ENCODE data around the gene CTNNA2. TPM values are rescaled to one million over a fixed set of nuclear protein-coding genes. Genes with fewer than 3 reads are reported as not detected.

The CTNNA2 gene
- polyA plus RNA-seq, 1 of the 3 experiments (the other 2 are of a cell fraction) = 0.30 TPM

DNA sequence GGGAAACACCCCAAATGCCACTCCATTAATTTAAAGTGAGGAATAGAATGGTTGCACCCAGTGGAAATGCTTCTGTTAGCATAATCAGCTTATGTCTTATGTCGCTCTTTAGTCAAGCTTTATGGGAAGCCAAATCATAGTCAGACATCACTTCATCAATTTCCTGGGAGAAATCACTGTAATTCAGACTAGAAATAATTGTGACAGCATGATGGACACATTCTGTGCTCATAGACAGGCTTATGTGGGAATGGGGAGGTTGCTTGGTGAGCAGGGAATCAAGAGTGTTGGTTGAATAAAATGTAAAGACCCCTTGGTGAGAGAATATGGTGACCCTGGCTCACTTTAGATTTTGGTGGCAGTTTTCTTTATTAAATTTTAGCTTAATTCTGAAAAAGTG is 174.0 kb downstream of the CTNNA2 start:
- TF ChIP-seq FOSL2 (IDR thresholded peaks at IDR 0.05; ENCODE audit: borderline replicate concordance, low read depth) (no peak), JUND (IDR thresholded peaks at IDR 0.05) (no peak), GATA2 (CRISPR knock-in tag; IDR thresholded peaks at IDR 0.05) (no peak), FOXM1 (IDR thresholded peaks at IDR 0.05; ENCODE audit: low read depth) (no peak), MXI1 (IDR thresholded peaks at IDR 0.05; ENCODE audit: low read depth, low read length) (no peak), TEAD4 (IDR thresholded peaks at IDR 0.05; ENCODE audit: borderline replicate concordance, insufficient read depth) (no peak), RXRA (IDR thresholded peaks at IDR 0.05; ENCODE audit: borderline replicate concordance, low read depth) (no peak), EP300 (IDR thresholded peaks at IDR 0.05; ENCODE audit: borderline replicate concordance in 1 of 2, low read depth in 1 of 2, low read length in 1 of 2) (no peak), RAD21 (IDR thresholded peaks at IDR 0.05; ENCODE audit: low read length) (no peak), IRF3 (IDR thresholded peaks at IDR 0.05; ENCODE audit: low read depth, low read length) (no peak), FOXJ3 (CRISPR knock-in tag; IDR thresholded peaks at IDR 0.05) (no peak), RFX5 (IDR thresholded peaks at IDR 0.05; ENCODE audit: low read length) (no peak), MEF2A (IDR thresholded peaks at IDR 0.05; ENCODE audit: borderline replicate concordance, low read depth) (no peak), GABPA (IDR thresholded peaks at IDR 0.05; ENCODE audit: low read depth) (no peak), SMC3 (IDR thresholded peaks at IDR 0.05; ENCODE audit: low read depth, low read length) (no peak)
- TF ChIP-seq, protein P1, sequence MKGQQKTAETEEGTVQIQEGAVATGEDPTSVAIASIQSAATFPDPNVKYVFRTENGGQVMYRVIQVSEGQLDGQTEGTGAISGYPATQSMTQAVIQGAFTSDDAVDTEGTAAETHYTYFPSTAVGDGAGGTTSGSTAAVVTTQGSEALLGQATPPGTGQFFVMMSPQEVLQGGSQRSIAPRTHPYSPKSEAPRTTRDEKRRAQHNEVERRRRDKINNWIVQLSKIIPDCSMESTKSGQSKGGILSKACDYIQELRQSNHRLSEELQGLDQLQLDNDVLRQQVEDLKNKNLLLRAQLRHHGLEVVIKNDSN (IDR thresholded peaks at IDR 0.05; ENCODE audit: borderline replicate concordance, low read depth) = no peak
- TF ChIP-seq, protein P2, sequence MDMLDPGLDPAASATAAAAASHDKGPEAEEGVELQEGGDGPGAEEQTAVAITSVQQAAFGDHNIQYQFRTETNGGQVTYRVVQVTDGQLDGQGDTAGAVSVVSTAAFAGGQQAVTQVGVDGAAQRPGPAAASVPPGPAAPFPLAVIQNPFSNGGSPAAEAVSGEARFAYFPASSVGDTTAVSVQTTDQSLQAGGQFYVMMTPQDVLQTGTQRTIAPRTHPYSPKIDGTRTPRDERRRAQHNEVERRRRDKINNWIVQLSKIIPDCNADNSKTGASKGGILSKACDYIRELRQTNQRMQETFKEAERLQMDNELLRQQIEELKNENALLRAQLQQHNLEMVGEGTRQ (IDR thresholded peaks at IDR 0.05; ENCODE audit: borderline replicate concordance, low read depth, low read length) = no peak
- TF ChIP-seq, protein P3, sequence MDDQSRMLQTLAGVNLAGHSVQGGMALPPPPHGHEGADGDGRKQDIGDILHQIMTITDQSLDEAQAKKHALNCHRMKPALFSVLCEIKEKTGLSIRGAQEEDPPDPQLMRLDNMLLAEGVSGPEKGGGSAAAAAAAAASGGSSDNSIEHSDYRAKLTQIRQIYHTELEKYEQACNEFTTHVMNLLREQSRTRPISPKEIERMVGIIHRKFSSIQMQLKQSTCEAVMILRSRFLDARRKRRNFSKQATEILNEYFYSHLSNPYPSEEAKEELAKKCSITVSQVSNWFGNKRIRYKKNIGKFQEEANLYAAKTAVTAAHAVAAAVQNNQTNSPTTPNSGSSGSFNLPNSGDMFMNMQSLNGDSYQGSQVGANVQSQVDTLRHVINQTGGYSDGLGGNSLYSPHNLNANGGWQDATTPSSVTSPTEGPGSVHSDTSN (IDR thresholded peaks at IDR 0.05) = no peak
- Histone ChIP-seq H3F3A (replicated peaks; ENCODE audit: insufficient read depth) (no peaks in the 10 kb centered on the region), H3K4me3 (ENCODE audit: low read depth in 2 of 2, low read length in 1 of 2) (no peak overlapping the region), H4K20me1 (ENCODE audit: insufficient read depth) (no peaks in the 10 kb centered on the region), H2AFZ (ENCODE audit: low read depth) (no peak overlapping the region), H3K4me1 (ENCODE audit: control insufficient read depth in 1 of 2, insufficient read depth in 2 of 2, low read depth in 1 of 2, low read length in 1 of 2) (no peaks in the 10 kb centered on the region), H3K9ac (no peak overlapping the region), H3K79me2 (ENCODE audit: insufficient read depth) (no peaks in the 10 kb centered on the region), H3K9me2 (no peaks in the 10 kb centered on the region), H3K27ac (ENCODE audit: low read depth in 2 of 2, low read length in 1 of 2) (no peak overlapping the region), H3K36me3 (replicated peaks in 1 of 2; ENCODE audit: control insufficient read depth in 1 of 2, insufficient read depth in 2 of 2, low read length in 1 of 2) (no peaks in the 10 kb centered on the region), H3K9me3 (no peaks in the 10 kb centered on the region), H3K27me3 (ENCODE audit: insufficient read depth) (no peaks in the 10 kb centered on the region), H3K4me2 (no peak overlapping the region)
- POLR2A ChIA-PET = interaction anchor here (0.7 kb wide), 1 partner anchor 71 kb away, joined by 3 read pairs; no protein-coding TSS in a partner anchor
- 75% methylated on average over 1 of the region's 1 CpG for WGBS (ENCODE audit: low lambda C conversion rate)
- no peak for DNase-seq
- CTCF ChIA-PET = no interaction called here

Data from SK-N-SH (cell line).